ENCODE measurements around the gene TMEM81.

DNA sequence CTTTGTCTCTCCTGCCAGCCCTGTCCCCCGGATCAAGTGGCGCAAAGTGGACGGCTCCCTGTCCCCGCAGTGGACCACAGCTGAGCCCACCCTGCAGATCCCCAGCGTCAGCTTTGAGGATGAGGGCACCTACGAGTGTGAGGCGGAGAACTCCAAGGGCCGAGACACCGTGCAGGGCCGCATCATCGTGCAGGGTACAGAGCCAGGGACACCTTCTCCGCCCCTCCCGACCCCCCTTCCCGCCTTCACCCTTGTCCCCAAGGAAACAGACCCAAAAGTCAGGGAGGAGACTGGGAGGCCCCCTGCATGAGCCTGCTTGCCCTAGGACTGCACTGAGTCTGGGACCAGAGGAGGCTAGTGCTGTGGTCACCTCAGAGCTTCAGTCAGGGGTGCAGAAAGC lies 23.0 kb downstream of the TMEM81 start:
- TF ChIP-seq EP300 (IDR thresholded peaks at IDR 0.05) (no peak), POLR2AphosphoS5 (IDR thresholded peaks at IDR 0.05) (no peak), POLR2A (IDR thresholded peaks at IDR 0.05) (no peak)
- TF ChIP-seq, protein P1, sequence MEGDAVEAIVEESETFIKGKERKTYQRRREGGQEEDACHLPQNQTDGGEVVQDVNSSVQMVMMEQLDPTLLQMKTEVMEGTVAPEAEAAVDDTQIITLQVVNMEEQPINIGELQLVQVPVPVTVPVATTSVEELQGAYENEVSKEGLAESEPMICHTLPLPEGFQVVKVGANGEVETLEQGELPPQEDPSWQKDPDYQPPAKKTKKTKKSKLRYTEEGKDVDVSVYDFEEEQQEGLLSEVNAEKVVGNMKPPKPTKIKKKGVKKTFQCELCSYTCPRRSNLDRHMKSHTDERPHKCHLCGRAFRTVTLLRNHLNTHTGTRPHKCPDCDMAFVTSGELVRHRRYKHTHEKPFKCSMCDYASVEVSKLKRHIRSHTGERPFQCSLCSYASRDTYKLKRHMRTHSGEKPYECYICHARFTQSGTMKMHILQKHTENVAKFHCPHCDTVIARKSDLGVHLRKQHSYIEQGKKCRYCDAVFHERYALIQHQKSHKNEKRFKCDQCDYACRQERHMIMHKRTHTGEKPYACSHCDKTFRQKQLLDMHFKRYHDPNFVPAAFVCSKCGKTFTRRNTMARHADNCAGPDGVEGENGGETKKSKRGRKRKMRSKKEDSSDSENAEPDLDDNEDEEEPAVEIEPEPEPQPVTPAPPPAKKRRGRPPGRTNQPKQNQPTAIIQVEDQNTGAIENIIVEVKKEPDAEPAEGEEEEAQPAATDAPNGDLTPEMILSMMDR (IDR thresholded peaks at IDR 0.05), result no peak

Data from gastroesophageal sphincter (tissue), 3 donors.